HG03432 (cell line): ENCODE measurements around the gene OR5H2.

Experiments used
- ATAC-seq: cut with Tn5 transposase; IDR thresholded peaks from one replicate; pipeline ENCODE4 v1.9.1; 2021; ENCODE audit warnings: mild to moderate bottlenecking, moderate library complexity; ENCODE audit not compliant: unreplicated experiment

The OR5H2 gene

GRCh38 chr3:98329392-98330124, 47.3 kb downstream of the OR5H2 start:
- ATAC-seq = peak; percentile 68

GRCh38 chr3:98331329-98331728, 49.0 kb downstream of the OR5H2 start:
- no peak for ATAC-seq
